Smooth muscle cell (in vitro differentiated cells): ENCODE measurements around the gene SUCLG1. TPM values are rescaled to one million over a fixed set of nuclear protein-coding genes. Genes with fewer than 3 reads are reported as not detected.

Experiments
- DNase-seq: peaks from one replicate; lab custom pipeline; 2025; ENCODE audit not compliant: unreplicated experiment; lab: John Stamatoyannopoulos, UW
- H2AFZ ChIP-seq: fragments of 200-600 bp; sonication (generic); 2 replicates; pipeline ENCODE4 v1.6.0; 2016; ENCODE audit warnings: antibody characterized with exemption, low read depth, mild to moderate bottlenecking
- H3F3A ChIP-seq: fragments of 200-600 bp; sonication (generic); 2 replicates; pipeline ENCODE4 v1.6.0; 2017; ENCODE audit warnings: antibody characterized with exemption, low read depth
- H3K27ac ChIP-seq: fragments of 200-600 bp; sonication (generic); 2 replicates; pipeline ENCODE4 v1.5.1; 2016; ENCODE audit warnings: low read depth, mild to moderate bottlenecking
- H3K27me3 ChIP-seq: fragments of 200-600 bp; sonication (generic); 2 replicates; pipeline ENCODE4 v1.6.1; 2016; ENCODE audit warnings: low read depth, mild to moderate bottlenecking
- H3K36me3 ChIP-seq: fragments of 200-600 bp; sonication (generic); 2 replicates; pipeline ENCODE4 v1.5.1; 2016; ENCODE audit warnings: low read depth
- H3K4me1 ChIP-seq: fragments of 200-600 bp; sonication (generic); 2 replicates; pipeline ENCODE4 v1.5.1; 2016; ENCODE audit warnings: low read depth
- H3K4me2 ChIP-seq: fragments of 200-600 bp; sonication (generic); 2 replicates; pipeline ENCODE4 v1.6.0; 2016; ENCODE audit warnings: mild to moderate bottlenecking
- H3K4me3 ChIP-seq: fragments of 200-600 bp; sonication (generic); 2 replicates; pipeline ENCODE4 v1.5.1; 2016; ENCODE audit warnings: mild to moderate bottlenecking
- H3K79me2 ChIP-seq: fragments of 200-600 bp; sonication (generic); 2 replicates; pipeline ENCODE4 v1.6.0; 2016; ENCODE audit warnings: low read depth, mild to moderate bottlenecking
- H3K9ac ChIP-seq: fragments of 200-600 bp; sonication (generic); 2 replicates; pipeline ENCODE4 v1.6.0; 2016; ENCODE audit warnings: low read depth
- H3K9me3 ChIP-seq: fragments of 200-600 bp; sonication (generic); replicated peaks from 2 replicates; pipeline ENCODE4 v1.5.1; 2016; ENCODE audit warnings: low read depth
- H4K20me1 ChIP-seq: fragments of 200-600 bp; sonication (generic); 2 replicates; pipeline ENCODE4 v1.6.0; 2016; ENCODE audit warnings: low read depth
- CTCF ChIP-seq: fragments of 200-600 bp; sonication (generic); IDR thresholded peaks from 2 replicates; pipeline ENCODE4 v1.5.1; 2017; ENCODE audit warnings: borderline replicate concordance, mild to moderate bottlenecking, antibody characterized with exemption; ENCODE audit not compliant: insufficient read depth, poor library complexity, severe bottlenecking
- WGBS: methylation state at CpG from one replicate; pipeline ENCODE4 v1.1.7; 2016; ENCODE audit warnings: low lambda C conversion rate; 5-methylcytosine and 5-hydroxymethylcytosine counted together
- polyA plus RNA-seq: library from polyadenylated mRNA; unstranded; fragments of >200 nt; fragmentation: Nextera tagmentation; extraction: Ambion mirVana; gene quantifications from 2 replicates; pipeline ENCODE4 v1.2.1, GENCODE V29; 2016
- total RNA-seq: library from RNA; depleted of rRNA; stranded (reverse); fragments of >200 nt; gene quantifications from 2 replicates; pipeline ENCODE4 v1.2.3, GENCODE V29; 2014

SUCLG1 gene
- total and polyA plus RNA-seq, 2 experiments from 2014 or later: 63.1 to 81.7 TPM

- Histone ChIP-seq H3K27ac (no peak overlapping the region), H3K4me3 (peak overlapping the region; percentile 85), H3K36me3 (no peaks in the 10 kb centered on the region), H3K79me2 (peaks cover 34% of the 10 kb centered on the region), H3K9ac (no peak overlapping the region), H3K27me3 (no peaks in the 10 kb centered on the region), H3K4me1 (peaks cover 12% of the 10 kb centered on the region), H3F3A (no peaks in the 10 kb centered on the region), H4K20me1 (peaks cover 17% of the 10 kb centered on the region), H3K4me2 (no peak overlapping the region), H3K9me3 (no peaks in the 10 kb centered on the region), H2AFZ (no peak overlapping the region)
- TF ChIP-seq CTCF: no peak
- no peak for DNase-seq
- 44% methylated on average over 2 of the region's 2 CpGs for WGBS
Observed at GRCh38 chr2:84460670-84461069, 1.6 kb upstream of the SUCLG1 start.

- 32% methylated on average over 4 of the region's 4 CpGs for WGBS
- no peak for TF ChIP-seq CTCF
Observed at GRCh38 chr2:84459944-84460429, 907 bp upstream of the SUCLG1 start.

GRCh38 chr2:84458551-84459017 lies 496 bp downstream of the SUCLG1 start:
- Histone ChIP-seq H3K4me2 (peak overlapping the region; percentile 97), H3K36me3 (no peaks in the 10 kb centered on the region), H3K9me3 (no peaks in the 10 kb centered on the region), H2AFZ (peak overlapping the region; percentile 92), H3K27me3 (no peaks in the 10 kb centered on the region), H3K9ac (peak overlapping the region; percentile 97), H3F3A (no peaks in the 10 kb centered on the region), H4K20me1 (peaks cover 32% of the 10 kb centered on the region), H3K27ac (peak overlapping the region; percentile 91), H3K4me1 (peaks cover 12% of the 10 kb centered on the region), H3K79me2 (peaks cover 53% of the 10 kb centered on the region), H3K4me3 (peak overlapping the region; percentile 85)
- DNase-seq: no peak
- 3% methylated on average over 16 of the region's 16 CpGs for WGBS
- TF ChIP-seq CTCF: no peak

More at GRCh38 chr2:84459944-84460429, 907 bp upstream of the SUCLG1 start:
- peaks cover 39% of the 10 kb centered on the region for H3K79me2 ChIP-seq
- H3F3A ChIP-seq: no peaks in the 10 kb centered on the region
- peak overlapping the region; percentile 85 for H3K4me3 ChIP-seq
- H3K36me3 ChIP-seq: no peaks in the 10 kb centered on the region
- peak overlapping the region; percentile 92 for H2AFZ ChIP-seq
- no peaks in the 10 kb centered on the region for H3K9me3 ChIP-seq
- H3K4me2 ChIP-seq: peak overlapping the region; percentile 97
- DNase-seq: no peak
- H3K4me1 ChIP-seq: peaks cover 12% of the 10 kb centered on the region
- peak overlapping the region; percentile 97 for H3K9ac ChIP-seq
- no peak overlapping the region for H3K27ac ChIP-seq
- no peaks in the 10 kb centered on the region for H3K27me3 ChIP-seq
- peaks cover 18% of the 10 kb centered on the region for H4K20me1 ChIP-seq

GRCh38 chr2:84457686-84458085 lies 1.4 kb downstream of the SUCLG1 start:
- Histone ChIP-seq H3K27ac (no peak overlapping the region), H2AFZ (no peak overlapping the region), H4K20me1 (peaks cover 40% of the 10 kb centered on the region), H3K9me3 (no peaks in the 10 kb centered on the region), H3K4me1 (peaks cover 12% of the 10 kb centered on the region), H3K36me3 (no peaks in the 10 kb centered on the region), H3K4me3 (peak overlapping the region; percentile 85), H3K79me2 (peaks cover 62% of the 10 kb centered on the region), H3K27me3 (no peaks in the 10 kb centered on the region), H3K9ac (no peak overlapping the region), H3K4me2 (peak overlapping the region; percentile 97), H3F3A (no peaks in the 10 kb centered on the region)
- no peak for DNase-seq
- TF ChIP-seq CTCF: no peak
- WGBS: 83% methylated on average over 2 of the region's 2 CpGs
